Measurements from ENCODE around the gene ADAP1.

DNA sequence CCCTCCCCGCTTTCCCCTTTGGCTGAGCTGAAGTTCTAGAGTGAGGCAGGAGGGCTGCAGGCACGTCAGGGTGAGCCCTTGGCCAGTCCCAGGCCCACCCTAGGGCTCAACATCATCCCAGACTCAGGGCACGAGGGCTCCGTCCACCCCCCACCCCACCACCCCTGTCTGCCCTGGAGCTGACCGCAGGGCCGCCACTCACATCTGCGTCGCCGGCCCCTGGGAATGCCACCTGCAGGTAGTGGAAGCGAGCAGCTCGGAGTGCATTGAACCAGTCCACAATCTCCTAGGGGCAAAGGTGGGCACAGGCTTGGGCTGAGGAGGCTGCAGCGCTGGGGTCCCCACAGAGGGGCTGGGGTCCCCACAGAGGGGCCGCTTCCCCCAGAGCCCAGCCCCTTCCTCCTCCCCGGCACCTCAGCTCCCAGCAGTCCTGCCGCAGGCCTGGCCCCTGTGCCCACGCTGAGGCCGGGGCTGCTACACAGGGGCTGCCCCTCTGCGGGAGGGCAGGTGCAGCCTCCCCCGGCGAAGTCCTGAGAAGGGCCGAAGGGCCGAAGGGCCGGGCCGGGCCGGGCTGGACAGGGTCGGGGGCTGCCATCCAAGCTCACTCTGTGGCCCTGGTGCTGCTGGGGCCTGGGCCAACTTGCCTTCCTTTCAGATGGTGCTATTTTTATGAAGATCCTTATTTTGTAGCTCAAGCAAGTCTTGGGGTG, 54.0 kb downstream of the ADAP1 start:
- no peak for TF ChIP-seq EZH2phosphoT487 (IDR thresholded peaks at IDR 0.05; ENCODE audit: borderline replicate concordance, low read length)
- TF ChIP-seq, protein P1, sequence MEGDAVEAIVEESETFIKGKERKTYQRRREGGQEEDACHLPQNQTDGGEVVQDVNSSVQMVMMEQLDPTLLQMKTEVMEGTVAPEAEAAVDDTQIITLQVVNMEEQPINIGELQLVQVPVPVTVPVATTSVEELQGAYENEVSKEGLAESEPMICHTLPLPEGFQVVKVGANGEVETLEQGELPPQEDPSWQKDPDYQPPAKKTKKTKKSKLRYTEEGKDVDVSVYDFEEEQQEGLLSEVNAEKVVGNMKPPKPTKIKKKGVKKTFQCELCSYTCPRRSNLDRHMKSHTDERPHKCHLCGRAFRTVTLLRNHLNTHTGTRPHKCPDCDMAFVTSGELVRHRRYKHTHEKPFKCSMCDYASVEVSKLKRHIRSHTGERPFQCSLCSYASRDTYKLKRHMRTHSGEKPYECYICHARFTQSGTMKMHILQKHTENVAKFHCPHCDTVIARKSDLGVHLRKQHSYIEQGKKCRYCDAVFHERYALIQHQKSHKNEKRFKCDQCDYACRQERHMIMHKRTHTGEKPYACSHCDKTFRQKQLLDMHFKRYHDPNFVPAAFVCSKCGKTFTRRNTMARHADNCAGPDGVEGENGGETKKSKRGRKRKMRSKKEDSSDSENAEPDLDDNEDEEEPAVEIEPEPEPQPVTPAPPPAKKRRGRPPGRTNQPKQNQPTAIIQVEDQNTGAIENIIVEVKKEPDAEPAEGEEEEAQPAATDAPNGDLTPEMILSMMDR (conservative IDR thresholded peaks at IDR 0.05; ENCODE audit: low read depth, low read length): no peak

Data from PC-3 (cell line).